Measurements from ENCODE around the gene RCBTB2.

GRCh38 chr13:48443442-48444208 lies 89.3 kb downstream of the RCBTB2 start:
- TF ChIP-seq, protein P1, sequence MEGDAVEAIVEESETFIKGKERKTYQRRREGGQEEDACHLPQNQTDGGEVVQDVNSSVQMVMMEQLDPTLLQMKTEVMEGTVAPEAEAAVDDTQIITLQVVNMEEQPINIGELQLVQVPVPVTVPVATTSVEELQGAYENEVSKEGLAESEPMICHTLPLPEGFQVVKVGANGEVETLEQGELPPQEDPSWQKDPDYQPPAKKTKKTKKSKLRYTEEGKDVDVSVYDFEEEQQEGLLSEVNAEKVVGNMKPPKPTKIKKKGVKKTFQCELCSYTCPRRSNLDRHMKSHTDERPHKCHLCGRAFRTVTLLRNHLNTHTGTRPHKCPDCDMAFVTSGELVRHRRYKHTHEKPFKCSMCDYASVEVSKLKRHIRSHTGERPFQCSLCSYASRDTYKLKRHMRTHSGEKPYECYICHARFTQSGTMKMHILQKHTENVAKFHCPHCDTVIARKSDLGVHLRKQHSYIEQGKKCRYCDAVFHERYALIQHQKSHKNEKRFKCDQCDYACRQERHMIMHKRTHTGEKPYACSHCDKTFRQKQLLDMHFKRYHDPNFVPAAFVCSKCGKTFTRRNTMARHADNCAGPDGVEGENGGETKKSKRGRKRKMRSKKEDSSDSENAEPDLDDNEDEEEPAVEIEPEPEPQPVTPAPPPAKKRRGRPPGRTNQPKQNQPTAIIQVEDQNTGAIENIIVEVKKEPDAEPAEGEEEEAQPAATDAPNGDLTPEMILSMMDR (IDR thresholded peaks at IDR 0.05 in 8 of 11, conservative IDR thresholded peaks at IDR 0.05 in 3 of 11): no peak
- no peak for TF ChIP-seq POLR2A (IDR thresholded peaks at IDR 0.05)

Measured in spleen (tissue), 7 donors.